Loucy (cell line): ENCODE measurements around the gene SDF4.

Experiments used
- EZH2phosphoT487 ChIP-seq: fragments of 200-600 bp; IDR thresholded peaks from 2 replicates; pipeline ENCODE4 v1.6.1; 2018; ENCODE audit warnings: antibody characterized with exemption, mild to moderate bottlenecking, moderate library complexity, borderline replicate concordance
- TF ChIP-seq, protein P1 (sequence below): fragments of 200-600 bp; sonication (generic); conservative IDR thresholded peaks from 2 replicates; pipeline ENCODE4 v1.5.1; 2014; ENCODE audit warnings: mild to moderate bottlenecking, antibody characterized with exemption, low read length

DNA sequence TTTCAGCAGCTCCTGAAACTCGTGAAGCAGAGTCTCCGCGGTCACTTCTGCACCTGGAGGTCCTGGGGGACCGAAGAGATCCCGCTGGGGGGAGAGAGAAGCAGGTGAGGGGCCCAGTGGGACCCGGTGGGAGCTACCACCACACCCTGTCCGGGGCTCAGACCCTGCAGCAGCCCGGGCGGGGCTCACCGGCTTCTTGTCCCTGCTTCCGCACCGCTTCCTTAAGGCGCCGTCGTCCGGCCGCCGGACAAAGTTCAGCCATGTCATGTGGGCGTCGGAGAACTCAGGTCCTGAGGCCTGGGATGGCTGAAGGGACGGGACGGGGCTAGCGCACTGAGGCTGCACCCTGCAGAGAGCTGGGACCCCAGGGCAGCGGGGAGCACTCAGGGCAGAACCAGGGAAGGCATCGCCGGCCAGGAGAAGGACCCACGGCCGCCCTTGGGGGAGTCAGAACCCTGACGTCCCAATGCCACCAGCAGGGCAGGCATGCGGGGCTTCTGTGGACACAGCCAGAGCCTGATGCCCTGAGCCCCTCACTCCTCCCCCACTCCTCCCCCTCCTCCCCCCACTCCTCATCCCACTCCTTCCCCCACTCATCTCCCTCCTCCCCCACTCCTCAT is 12.5 kb upstream of the SDF4 start:
- TF ChIP-seq, protein P1, sequence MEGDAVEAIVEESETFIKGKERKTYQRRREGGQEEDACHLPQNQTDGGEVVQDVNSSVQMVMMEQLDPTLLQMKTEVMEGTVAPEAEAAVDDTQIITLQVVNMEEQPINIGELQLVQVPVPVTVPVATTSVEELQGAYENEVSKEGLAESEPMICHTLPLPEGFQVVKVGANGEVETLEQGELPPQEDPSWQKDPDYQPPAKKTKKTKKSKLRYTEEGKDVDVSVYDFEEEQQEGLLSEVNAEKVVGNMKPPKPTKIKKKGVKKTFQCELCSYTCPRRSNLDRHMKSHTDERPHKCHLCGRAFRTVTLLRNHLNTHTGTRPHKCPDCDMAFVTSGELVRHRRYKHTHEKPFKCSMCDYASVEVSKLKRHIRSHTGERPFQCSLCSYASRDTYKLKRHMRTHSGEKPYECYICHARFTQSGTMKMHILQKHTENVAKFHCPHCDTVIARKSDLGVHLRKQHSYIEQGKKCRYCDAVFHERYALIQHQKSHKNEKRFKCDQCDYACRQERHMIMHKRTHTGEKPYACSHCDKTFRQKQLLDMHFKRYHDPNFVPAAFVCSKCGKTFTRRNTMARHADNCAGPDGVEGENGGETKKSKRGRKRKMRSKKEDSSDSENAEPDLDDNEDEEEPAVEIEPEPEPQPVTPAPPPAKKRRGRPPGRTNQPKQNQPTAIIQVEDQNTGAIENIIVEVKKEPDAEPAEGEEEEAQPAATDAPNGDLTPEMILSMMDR, result no peak
- no peak for TF ChIP-seq EZH2phosphoT487
